GM21529 (cell line): ENCODE measurements around the gene TRIM54.

Experiments used
- ATAC-seq: cut with Tn5 transposase; IDR thresholded peaks from one replicate; pipeline ENCODE4 v1.9.1; 2021; ENCODE audit not compliant: unreplicated experiment

Gene TRIM54

DNA sequence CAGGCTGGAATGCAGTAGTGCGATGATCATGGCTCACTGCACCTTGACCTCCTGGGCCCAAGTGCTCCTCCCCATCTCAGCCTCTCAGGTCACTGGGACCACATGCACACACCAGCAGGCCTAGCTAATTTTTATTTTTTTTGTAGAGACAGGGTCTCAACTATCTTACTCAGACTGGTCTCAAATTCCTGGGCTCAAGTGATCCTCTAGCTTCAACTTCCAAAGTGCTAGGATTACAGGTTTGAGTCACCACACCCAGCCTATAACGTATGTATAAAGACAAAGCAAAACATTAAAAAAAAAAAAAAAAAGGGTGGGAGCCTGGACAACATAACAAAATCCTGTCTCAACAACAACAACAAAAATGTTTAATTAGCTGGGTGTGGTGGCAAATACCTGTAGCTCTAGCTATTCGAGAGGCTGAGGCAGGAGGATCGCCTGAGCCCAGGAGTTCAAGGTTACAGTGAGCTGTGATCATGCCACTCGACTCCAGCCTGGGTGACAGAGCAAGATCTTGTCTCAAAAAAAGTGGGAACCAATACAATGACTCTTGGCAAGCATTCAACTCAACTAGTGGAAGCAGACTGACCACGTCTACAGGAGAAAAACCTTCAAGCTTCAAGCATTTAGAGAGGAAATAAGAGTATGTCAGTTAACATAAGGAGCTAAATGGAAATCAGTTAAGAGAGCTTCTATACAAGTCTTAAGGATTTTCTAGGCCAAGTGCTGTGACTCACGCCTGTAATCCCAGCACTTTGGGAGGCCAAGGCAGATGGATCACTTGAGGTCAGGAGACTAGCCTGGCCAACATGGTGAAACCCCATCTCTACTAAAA is 71.8 kb downstream of the TRIM54 start:
- ATAC-seq = no peak

DNA sequence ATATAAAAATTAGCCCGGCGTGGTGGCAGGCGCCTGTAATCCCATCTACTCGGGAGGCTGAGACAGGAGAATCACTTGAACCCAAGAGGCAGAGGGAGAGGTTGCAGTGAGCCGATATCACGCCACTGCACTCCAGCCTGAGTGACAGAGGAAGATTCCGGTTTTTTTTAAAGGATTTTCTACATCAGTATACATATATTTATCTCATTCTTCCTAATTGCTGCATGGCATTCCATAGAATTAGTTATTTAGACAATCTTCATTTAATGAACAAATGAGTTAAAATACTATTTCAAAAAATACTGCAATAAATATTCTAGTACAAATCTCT is 72.3 kb downstream of the TRIM54 start:
- ATAC-seq = no peak

DNA sequence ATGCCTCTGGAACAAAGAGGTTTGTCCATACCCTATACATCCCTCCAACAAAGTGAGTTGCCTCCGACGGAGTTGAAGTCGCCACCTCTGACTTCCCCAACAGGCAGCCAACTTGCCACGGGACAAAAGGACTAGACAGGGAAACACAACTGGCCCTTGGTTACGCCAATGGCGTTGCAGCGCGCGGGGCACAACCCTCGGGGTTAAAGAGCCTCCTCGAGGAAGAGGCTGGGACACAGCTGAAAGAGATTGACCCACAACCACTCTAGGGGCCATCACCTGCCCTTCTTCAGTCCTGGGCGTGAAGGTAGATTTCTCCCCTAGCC is 73.8 kb downstream of the TRIM54 start:
- peak; percentile 38 for ATAC-seq

GRCh38 chr2:27356382-27357181 is 74.4 kb downstream of the TRIM54 start, which contains the start of gene GTF3C2:
GTF3C2 (minus strand) TSS chr2:27356764; CDS start chr2:27343554, 13,210 bp downstream.
- ATAC-seq = peak; percentile 81
